A549 (cell line): ENCODE measurements around the gene POLE3. TPM values are rescaled to one million over a fixed set of nuclear protein-coding genes. Genes with fewer than 3 reads are reported as not detected.
"Not testable (repeated sequence)": the region's sequence is repeated elsewhere in the genome, so short reads cannot be mapped to it uniquely, and the experiment has no call there.

Experiments
- ATAC-seq, 2 experiments: fragments of 200-7000 bp in 1 of 2; fragments of >200 bp in 1 of 2; cut with Nextera tagmentation in 1 of 2; cut with Tn5 transposase in 1 of 2; 3 replicates each; pipeline versions ENCODE4 v1.8.0 to v1.9.1; 2018 to 2020; ENCODE audit warnings: mild to moderate bottlenecking in 1 of 2, moderate library complexity in 1 of 2
- CTCF ChIA-PET: fragments of 300-600 bp; sonication (Branson Sonifier 250); formaldehyde crosslinking; extraction: SDS; loops from one replicate; lab custom pipeline; 2021; ENCODE audit warnings: antibody characterized with exemption, inconsistent platforms; lab: Yijun Ruan, JAX
- POLR2A ChIA-PET: fragments of 350-600 bp; formaldehyde crosslinking; extraction: SDS; loops from one replicate; lab custom pipeline; 2021; ENCODE audit warnings: antibody characterized with exemption, inconsistent platforms; lab: Yijun Ruan, JAX
- DNase-seq, 2 experiments: peaks; one replicate each; pipeline versions ENCODE4 v3.0.0 to v3.0.0-alpha.2; 2011 to 2016; ENCODE audit warnings: low read depth in 1 of 2, low spot score in 1 of 2
- FAIRE-seq: peaks from 2 replicates; lab custom pipeline; 2011; peaks lifted over from hg19 to GRCh38; lab: Jason Lieb, UNC
- H3K27ac ChIP-seq, 2 experiments: fragments of >200 bp; sonication (Bioruptor Twin); formaldehyde crosslinking; 3 replicates each; pipeline ENCODE4 v1.5.1; 2016 to 2017
- H3K4me1 ChIP-seq: fragments of >200 bp; sonication (Bioruptor Twin); formaldehyde crosslinking; 3 replicates; pipeline ENCODE4 v1.6.1; 2016
- H3K4me2 ChIP-seq: fragments of >200 bp; sonication (Bioruptor Twin); formaldehyde crosslinking; 3 replicates; pipeline ENCODE4 v1.6.1; 2016
- H3K4me3 ChIP-seq: fragments of >200 bp; sonication (Bioruptor Twin); formaldehyde crosslinking; 3 replicates; pipeline ENCODE4 v1.5.1; 2016
- H3K9me3 ChIP-seq: fragments of >200 bp; sonication (Bioruptor Twin); formaldehyde crosslinking; 3 replicates; pipeline ENCODE4 v1.6.1; 2016
- BCL3 ChIP-seq: fragments of >200 bp; sonication (Bioruptor Twin); formaldehyde crosslinking; IDR thresholded peaks from 3 replicates; pipeline ENCODE4 v1.6.1; 2016
- CBX2 ChIP-seq: fragments of 200-600 bp; sonication (generic); IDR thresholded peaks from 2 replicates; pipeline ENCODE4 v1.6.1; 2016; ENCODE audit warnings: low read depth, mild to moderate bottlenecking, borderline replicate concordance
- EP300 ChIP-seq, 2 experiments: fragments of >200 bp; sonication (Bioruptor Twin); formaldehyde crosslinking; IDR thresholded peaks; 2 replicates in 1 of 2; 3 replicates in 1 of 2; pipeline ENCODE4 v1.6.1; 2016 to 2017
- FOXS1 ChIP-seq: fragments of 250-450 bp; sonication (Bioruptor Pico); IDR thresholded peaks from 2 replicates; pipeline ENCODE4 v1.5.0; 2020; ENCODE audit warnings: mild to moderate bottlenecking, moderate library complexity
- HES2 ChIP-seq: fragments of >200 bp; sonication (Bioruptor Twin); formaldehyde crosslinking; IDR thresholded peaks from 2 replicates; pipeline ENCODE4 v1.6.1; 2016
- HEYL ChIP-seq: fragments of 250-450 bp; sonication (Bioruptor Pico); IDR thresholded peaks from 2 replicates; pipeline ENCODE4 v1.8.0; 2021; ENCODE audit warnings: mild to moderate bottlenecking, moderate library complexity
- KDM1A ChIP-seq: fragments of 200-600 bp; sonication (generic); IDR thresholded peaks from 2 replicates; pipeline ENCODE4 v1.6.1; 2016; ENCODE audit warnings: low read depth, mild to moderate bottlenecking
- MAFK ChIP-seq: fragments of 450-650 bp; IDR thresholded peaks from 2 replicates; pipeline ENCODE4 v1.6.1; 2014; ENCODE audit not compliant: partially characterized antibody
- MYC ChIP-seq: IDR thresholded peaks from 2 replicates; pipeline ENCODE4 v1.6.1; 2012; ENCODE audit warnings: mild to moderate bottlenecking, inconsistent platforms, low read length, improper control_type of control experiment, borderline replicate concordance
- NPAS2 ChIP-seq: fragments of 250-450 bp; sonication (Bioruptor Pico); IDR thresholded peaks from 2 replicates; pipeline ENCODE4 v1.8.0; 2022; ENCODE audit warnings: mild to moderate bottlenecking, moderate library complexity, borderline replicate concordance
- NR3C1 ChIP-seq: fragments of >200 bp; sonication (Bioruptor Twin); formaldehyde crosslinking; IDR thresholded peaks from 3 replicates; pipeline ENCODE4 v1.6.1; 2017
- POLR2AphosphoS2 ChIP-seq: conservative IDR thresholded peaks from 2 replicates; pipeline ENCODE4 v1.6.1; 2012; ENCODE audit warnings: low read length, improper control_type of control experiment, inconsistent platforms
- RARB ChIP-seq: fragments of 250-450 bp; sonication (Bioruptor Pico); IDR thresholded peaks from 2 replicates; pipeline ENCODE4 v1.8.0; 2021; ENCODE audit warnings: mild to moderate bottlenecking, moderate library complexity
- RCOR1 ChIP-seq: fragments of 150-350 bp; IDR thresholded peaks from 2 replicates; pipeline ENCODE4 v1.6.1; 2014; ENCODE audit warnings: antibody characterized with exemption, low read length, low read depth
- SREBF2 ChIP-seq: fragments of 450-650 bp; IDR thresholded peaks from 2 replicates; pipeline ENCODE4 v1.6.1; 2014; ENCODE audit warnings: mild to moderate bottlenecking, moderate library complexity
- ZFP36 ChIP-seq: fragments of 450-650 bp; IDR thresholded peaks from 2 replicates; pipeline ENCODE4 v1.6.1; 2014; ENCODE audit warnings: borderline replicate concordance; ENCODE audit not compliant: partially characterized antibody
- ZNF302 ChIP-seq: fragments of 250-450 bp; sonication (Bioruptor Pico); IDR thresholded peaks from 2 replicates; pipeline ENCODE4 v1.9.0; 2021; ENCODE audit warnings: inconsistent platforms, mild to moderate bottlenecking, moderate library complexity
- WGBS: methylation state at CpG from one replicate; pipeline ENCODE4 v1.1.6; 2017; ENCODE audit errors: missing lambda C conversion rate; 5-methylcytosine and 5-hydroxymethylcytosine counted together
- polyA plus RNA-seq, 4 experiments: library from polyadenylated mRNA; depleted of rRNA in 3 of 4; stranded (reverse); fragments of >200 nt; fragmentation: RNase III in 1 of 4; extraction: RNeasy Plus Mini Kit Qiagen cat#74134 plus additional on column Dnase treatment in 1 of 4; gene quantifications; 2 replicates in 3 of 4; 3 replicates in 1 of 4; pipeline ENCODE4 v1.2.3, GENCODE V29; 2011 to 2017
- TF ChIP-seq, protein P1 (sequence below): IDR thresholded peaks from 2 replicates; pipeline ENCODE4 v1.6.1; 2012; ENCODE audit warnings: low read depth, borderline replicate concordance

Gene POLE3
- polyA plus RNA-seq, 2 of the 4 experiments (the other 2 are of a cell fraction): 92.2 to 143 TPM

DNA sequence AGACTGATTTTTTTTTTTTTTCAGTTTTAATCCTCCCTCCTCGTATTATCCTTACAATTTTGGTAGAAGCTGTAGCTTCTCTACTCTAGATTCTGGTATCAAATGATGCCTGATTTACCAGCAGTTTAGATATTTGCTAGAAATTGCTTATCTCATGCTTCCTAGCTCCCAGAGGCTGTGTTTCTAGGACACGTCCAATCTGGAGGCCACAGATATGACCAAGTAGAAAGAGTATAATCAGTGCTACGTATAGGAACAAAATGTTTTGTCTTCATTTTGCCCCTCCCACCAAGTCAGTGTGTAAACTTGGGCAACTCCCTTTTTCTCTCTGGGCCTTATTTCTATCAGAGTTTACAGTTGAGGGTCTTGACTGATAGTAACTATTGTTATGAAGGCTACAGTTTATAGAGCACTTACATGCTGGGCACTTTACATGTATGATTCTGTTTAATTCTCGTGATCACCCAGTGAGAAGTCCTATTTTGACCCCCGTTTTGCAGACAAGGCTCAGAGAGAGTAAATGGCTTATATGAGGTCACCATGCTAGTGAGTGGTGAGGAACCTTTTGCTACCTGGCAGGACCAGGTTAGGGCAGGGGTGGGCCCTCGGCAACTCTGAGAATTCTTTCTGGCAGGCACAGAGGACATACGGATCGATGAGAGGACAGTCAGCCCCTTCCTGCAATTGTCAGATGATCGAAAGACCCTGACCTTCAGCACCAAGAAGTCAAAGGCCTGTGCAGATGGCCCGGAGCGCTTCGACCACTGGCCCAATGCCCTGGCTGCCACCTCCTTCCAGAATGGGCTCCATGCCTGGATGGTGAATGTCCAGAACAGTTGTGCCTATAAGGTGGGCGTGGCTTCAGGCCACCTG, 41.3 kb downstream of the POLE3 start:
- POLR2A ChIA-PET: interaction anchor here (0.9 kb wide), 1 partner anchor 8 kb away, joined by 3 read pairs; the partner anchor contains the start of gene HDHD3
- TF ChIP-seq KDM1A: no peak
- no peak for TF ChIP-seq HEYL (CRISPR knock-in tag)
- no peak for TF ChIP-seq HES2
- no peak for TF ChIP-seq NPAS2 (CRISPR knock-in tag)
- TF ChIP-seq ZNF302: no peak
- TF ChIP-seq BCL3: no peak
- TF ChIP-seq EP300 (IDR thresholded peaks at IDR 0.05): no peak
- TF ChIP-seq MAFK: no peak
- no peak for TF ChIP-seq ZFP36
- no peak for TF ChIP-seq MYC
- TF ChIP-seq RARB (CRISPR knock-in tag): no peak
- TF ChIP-seq, all 56 proteins: peak for 0
- DNase-seq: no peak
- ATAC-seq: no peak
- CTCF ChIA-PET: interaction anchor here (0.6 to 1.2 kb wide), 4 partner anchors 19 to 37 kb away, joined by 3 to 5 read pairs (median 4); no protein-coding TSS in a partner anchor
- H3K9me3 ChIP-seq: no peaks in the 10 kb centered on the region
- WGBS: 73% methylated on average over 13 of the region's 13 CpGs
- no peak overlapping the region for H3K4me3 ChIP-seq
- H3K4me2 ChIP-seq: no peak overlapping the region
- no peak for FAIRE-seq
- no peak overlapping the region for H3K27ac ChIP-seq
- no peaks in the 10 kb centered on the region for H3K4me1 ChIP-seq

DNA sequence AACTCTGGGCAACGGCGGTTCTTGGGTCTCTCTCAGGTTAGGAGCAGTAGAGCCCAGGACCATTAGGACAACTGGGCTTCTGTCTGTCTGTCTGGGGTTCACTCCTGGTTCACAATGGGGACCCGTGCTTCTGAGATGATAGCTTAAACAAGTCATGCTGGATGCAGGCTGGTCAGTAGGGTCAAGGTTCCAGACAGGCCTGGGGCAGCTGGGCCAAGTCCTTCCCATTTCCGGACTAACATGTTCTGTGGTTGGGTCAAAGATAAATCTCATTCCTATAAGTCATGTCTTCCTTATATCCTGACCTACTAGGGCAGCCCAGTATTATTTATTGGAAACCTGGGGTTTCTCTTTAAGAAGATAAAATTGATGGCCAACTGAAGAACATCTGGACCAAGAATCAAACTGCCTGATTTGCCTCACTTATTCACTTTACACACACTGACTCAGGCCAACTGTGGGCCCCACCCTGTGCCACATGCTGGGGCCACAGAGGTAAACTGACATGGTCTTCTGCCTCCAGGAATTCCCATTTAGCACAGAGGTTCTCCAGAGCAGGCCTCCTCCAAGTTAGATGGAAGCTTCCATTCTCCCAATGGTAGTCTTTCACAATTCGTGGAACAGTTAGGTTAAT, 42.0 kb downstream of the POLE3 start:
- no peak overlapping the region for H3K27ac ChIP-seq
- ATAC-seq: no peak
- ChIA-PET POLR2A (interaction anchor here (0.9 kb wide), 1 partner anchor 8 kb away, joined by 3 read pairs; the partner anchor contains the start of gene HDHD3), CTCF (interaction anchor here (0.6 to 1.6 kb wide), 4 partner anchors 20 to 41 kb away, joined by 3 to 5 read pairs (median 4); partner anchors contain the start of gene POLE3)
- H3K4me2 ChIP-seq: no peak overlapping the region
- DNase-seq: no peak
- no peak for FAIRE-seq
- no peaks in the 10 kb centered on the region for H3K9me3 ChIP-seq
- no peaks in the 10 kb centered on the region for H3K4me1 ChIP-seq
- WGBS: 64% methylated on average over 4 of the region's 5 CpGs
- TF ChIP-seq, protein P1, sequence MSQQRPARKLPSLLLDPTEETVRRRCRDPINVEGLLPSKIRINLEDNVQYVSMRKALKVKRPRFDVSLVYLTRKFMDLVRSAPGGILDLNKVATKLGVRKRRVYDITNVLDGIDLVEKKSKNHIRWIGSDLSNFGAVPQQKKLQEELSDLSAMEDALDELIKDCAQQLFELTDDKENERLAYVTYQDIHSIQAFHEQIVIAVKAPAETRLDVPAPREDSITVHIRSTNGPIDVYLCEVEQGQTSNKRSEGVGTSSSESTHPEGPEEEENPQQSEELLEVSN: no peak
- TF ChIP-seq CBX2: no peak
- TF ChIP-seq FOXS1: no peak
- TF ChIP-seq SREBF2: no peak
- no peak for TF ChIP-seq POLR2AphosphoS2
- TF ChIP-seq NR3C1: no peak
- TF ChIP-seq KDM1A: no peak
- no peak for TF ChIP-seq RCOR1
- H3K4me3 ChIP-seq: no peak overlapping the region

DNA sequence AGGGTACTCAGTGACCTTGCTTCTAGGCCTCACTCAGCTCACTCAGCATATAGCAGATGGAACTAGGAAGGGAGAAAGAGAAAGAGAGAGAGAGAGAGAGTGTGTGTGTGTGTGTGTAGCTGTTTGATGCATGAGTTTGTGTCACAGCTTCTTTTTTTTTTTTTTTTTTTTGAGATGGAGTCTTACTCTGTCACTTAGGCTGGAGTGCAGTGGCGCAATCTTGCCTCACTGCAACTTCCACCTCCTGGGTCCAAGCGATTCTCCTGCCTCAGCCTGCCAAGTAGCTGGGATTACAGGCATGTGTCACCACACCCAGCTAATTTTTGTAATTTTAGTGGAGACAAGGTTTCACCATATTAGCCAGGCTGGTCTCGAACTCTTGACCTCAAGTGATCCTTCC, 44.8 kb downstream of the POLE3 start:
- H3K9me3 ChIP-seq, FAIRE-seq, POLR2A ChIA-PET, H3K27ac ChIP-seq, H3K4me3 ChIP-seq, H3K4me2 ChIP-seq, ATAC-seq, DNase-seq: not testable (repeated sequence)
- CTCF ChIA-PET: interaction anchor here (0.6 to 1.0 kb wide), 2 partner anchors 26 to 152 kb away, joined by 3 read pairs; no protein-coding TSS in a partner anchor
- 60% methylated on average over 3 of the region's 3 CpGs for WGBS
- H3K4me1 ChIP-seq: peaks cover 12% of the 10 kb centered on the region
